CD4-positive, alpha-beta T cell treated with Interleukin-12 subunit alpha and Interleukin-12 subunit beta, for 1 hour (primary cell): ENCODE results near the gene CDC42SE1.
"Not testable (repeated sequence)": the region's sequence is repeated elsewhere in the genome, so short reads cannot be mapped to it uniquely, and the experiment has no call there.

Experiments
- DNase-seq: peaks from one replicate; pipeline ENCODE4 v3.0.0-alpha.2; 2020

Gene CDC42SE1, protein sequence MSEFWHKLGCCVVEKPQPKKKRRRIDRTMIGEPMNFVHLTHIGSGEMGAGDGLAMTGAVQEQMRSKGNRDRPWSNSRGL

DNA sequence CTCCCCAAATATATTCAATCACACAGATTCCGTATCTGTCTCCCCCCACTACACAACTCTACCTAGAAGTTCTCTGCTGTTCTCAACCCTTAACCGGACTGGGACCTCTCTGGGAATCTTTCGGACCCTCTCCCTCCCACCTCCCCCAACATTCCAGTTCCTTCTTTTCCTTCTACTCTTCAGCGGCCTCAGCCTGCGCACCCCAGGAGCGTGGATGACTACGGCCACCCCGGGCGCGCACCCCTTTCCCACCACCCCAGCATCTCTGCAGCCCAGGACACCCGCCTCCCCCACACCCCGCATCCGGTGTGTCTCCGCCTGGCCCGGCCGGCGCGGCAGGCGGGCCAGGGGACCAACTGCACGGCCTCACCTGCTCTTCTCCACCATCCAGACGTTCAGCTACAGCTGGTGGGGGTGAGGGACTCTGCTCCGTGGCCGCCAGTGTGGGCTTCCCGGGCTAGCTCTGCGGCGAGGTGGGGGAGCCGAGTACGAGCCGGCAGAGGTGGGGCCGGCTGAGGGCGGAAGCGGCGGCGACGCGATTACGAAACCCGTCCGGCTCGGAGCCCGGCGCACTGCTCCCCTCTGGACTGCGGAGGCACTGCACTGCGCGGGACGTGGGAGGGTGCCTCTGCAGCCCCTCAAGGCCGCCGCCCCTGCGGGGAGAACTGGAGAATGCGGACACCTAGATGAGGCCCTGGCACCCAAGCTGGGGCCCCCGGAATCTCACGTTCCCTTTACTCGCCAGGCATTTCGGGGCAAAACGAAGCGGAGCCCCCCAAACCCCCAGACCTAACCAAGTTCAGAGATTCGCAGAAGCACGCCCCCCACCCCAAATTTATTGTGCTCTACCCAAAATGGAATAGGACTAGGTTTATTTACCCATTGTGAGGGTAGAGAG lies at the start of gene CDC42SE1:
TSS of gene CDC42SE1 (minus strand) at position 514 of the 898 bp plus-strand sequence. CDS start 3,892 bp downstream, outside the sequence.
- peak; percentile 89 for DNase-seq

DNA sequence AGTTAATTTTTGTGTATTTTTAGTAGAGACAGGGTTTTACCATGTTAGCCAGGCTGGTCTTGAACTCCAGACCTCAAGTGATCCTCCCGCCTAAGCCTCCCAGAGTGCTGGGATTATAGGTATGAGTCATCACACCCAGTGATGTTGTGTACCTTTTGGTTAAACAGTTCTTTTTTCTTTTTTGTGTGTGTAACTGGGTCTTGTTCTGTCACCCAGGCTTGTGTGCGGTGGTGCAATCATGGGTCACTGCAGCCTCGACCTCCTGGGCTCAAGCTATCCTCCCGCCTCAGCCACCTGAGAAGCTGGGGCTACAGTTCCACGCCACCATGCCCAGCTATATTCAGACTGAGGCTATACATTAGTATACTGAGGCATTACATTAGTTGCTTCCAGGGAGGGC lies 48.9 kb upstream of the CDC42SE1 start:
- no peak for DNase-seq

DNA sequence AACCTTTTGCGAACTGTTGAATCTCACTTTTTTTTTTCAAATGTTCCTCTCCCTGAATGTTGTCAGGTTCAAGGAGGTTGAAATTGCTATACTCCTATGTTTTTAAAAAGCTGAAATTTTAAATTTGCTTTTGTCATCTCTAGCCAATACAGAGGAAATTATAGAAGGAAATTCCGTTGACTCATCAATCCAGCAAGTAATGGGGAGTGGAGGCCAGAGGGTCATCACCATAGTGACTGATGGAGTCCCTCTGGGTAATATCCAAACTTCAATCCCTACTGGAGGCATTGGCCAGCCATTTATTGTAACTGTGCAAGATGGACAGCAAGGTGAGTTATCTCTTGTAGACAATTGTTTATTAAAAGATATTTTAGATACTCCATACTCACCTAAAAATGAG lies 47.5 kb upstream of the CDC42SE1 start:
- DNase-seq: no peak

DNA sequence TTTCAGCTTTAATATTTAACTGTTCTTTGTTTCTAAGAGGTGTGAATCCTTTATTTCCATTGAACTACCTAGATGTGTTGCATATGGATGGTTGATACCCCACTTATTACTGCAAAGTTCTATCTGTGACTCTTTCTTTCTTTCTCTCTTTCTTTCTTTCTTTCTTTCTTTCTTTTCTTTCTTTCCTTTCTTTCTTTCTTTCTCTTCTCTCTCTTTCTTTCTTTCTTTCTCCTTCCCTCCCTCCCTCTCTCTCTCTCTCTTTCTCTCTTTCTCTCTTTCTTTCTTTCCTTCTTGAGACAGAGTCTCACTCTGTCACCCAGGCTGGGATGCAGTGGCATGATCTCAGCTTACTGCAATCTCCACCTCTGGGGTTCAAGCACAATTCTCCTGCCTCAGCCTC lies 45.2 kb upstream of the CDC42SE1 start:
- DNase-seq: no peak

DNA sequence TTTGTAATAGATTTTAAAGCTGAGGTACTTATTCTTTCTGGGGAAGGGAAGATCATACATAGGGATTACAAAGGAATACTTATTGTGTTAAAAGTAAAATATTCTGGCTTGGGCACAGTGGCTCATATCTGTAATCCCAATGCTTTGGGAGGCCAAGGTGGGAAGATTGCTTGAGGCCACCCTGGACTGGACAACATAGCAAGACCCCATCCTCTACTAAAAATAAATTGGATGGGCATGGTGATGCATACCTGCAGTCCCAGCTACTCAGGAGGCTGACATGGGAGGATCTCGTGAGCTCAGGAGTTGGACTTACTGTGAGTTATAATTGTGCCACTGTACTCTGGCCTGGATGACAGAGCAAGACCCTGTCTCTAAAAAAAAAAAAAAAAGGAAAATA lies 38.7 kb upstream of the CDC42SE1 start:
- DNase-seq: no peak

DNA sequence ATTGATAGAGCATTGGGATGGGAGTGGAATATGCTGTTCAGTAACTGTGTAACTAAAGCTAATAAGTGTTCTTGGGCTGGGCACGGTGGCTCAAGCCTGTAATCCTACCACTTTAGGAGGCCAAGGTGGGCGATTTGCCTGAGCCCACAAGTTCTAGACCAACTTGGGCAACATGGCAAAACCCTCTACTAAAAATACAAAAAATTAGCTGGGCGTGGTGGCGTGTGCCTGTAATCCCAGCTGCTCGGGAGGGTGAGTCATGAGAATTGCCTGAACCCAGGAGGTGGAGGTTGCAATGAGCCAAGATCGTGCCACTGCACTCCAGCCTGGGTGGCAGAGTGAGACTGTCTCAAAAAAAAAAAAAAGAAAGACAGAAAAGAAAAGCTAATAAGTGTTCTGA lies 38.0 kb upstream of the CDC42SE1 start:
- not testable (repeated sequence) for DNase-seq

DNA sequence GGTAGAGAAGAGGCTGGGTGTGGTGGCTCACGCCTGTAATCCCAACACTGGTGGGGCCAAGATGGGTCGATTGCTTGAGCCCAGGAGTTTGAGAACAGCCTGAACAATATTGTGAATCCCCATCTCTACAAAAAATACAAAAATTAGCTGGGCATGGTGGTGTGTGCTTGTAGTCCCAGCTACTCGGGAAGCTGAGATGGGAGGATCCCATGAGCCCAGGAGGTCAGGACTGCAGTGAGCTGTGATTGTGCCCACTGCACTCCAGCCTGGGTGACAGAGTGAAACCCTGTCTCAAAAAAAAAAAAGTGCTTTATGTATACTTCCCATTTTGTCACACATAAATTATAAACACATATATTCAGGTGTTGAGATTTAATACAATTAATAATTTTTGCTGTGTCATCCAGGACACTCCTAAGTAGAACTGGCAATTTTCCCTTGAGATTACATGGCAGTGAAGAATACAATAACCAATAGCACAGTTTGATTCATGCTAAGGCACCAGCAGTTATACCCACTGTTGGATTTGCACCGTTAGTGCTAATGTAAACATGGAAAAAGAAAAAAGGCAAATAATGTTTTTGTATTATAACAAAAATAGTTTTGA lies 26.6 kb upstream of the CDC42SE1 start:
- DNase-seq: no peak

DNA sequence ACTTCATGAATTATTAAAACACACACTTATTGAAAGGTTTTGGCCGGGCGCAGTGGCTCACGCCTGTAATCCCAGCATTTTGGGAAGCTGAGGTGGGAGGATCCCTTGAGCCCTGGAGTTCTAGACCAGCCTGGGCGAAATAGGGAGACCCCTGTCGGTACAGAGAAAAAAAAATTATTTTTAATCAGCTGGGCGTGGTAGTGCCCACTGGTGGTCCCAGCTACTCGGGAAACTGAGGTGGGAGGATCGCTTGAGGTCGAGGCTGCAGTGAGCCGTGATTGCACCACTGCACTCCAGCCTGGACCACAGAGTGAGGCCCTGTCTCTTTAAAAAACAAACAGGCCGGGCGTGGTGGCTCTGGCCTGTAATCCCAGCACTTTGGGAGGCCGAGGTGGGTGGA lies 12.8 kb upstream of the CDC42SE1 start:
- DNase-seq: no peak

DNA sequence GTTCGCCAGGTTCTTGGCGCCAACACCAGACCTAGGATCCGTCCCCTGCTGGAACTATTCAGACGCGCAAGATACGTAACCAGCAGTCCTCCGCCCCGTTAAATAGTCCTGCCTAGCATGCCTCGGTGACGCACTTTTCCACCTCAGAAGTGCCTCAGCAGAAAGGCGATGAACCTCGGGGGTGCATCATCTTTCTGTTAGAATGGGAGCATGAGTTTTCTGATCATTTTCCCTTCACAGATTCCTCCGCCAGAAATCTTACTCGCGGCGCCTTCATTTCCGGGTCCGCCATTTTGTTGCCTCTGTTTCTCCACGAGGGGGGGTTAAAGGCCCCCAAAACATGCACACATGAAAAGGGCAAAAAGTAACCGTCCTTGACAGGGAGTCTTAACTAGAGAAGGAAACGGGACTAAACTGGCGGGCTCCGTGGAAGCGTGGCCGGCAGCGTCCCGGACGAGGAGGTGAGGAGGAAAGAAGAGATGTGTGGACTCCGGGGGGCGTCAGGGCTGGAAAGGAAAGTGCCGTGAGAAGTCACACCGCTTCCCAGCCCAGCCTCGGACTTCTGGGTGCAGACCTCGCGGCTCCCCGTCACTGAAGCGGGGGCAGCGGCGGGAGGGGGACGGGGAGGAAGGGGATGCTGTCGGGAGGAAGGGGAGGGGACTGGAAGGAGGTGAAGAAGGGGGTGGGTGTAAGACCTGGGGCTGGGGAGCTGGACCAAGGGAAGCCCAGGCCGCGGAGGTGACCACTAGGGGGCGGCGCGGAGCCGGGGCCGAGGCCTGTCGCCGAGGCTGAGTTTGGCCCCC lies 11.3 kb upstream of the CDC42SE1 start, which contains the start of gene GABPB2:
TSS of gene GABPB2 (plus strand) at position 288 of the 803 bp plus-strand sequence. CDS start 17,429 bp downstream, outside the sequence.
- peak; percentile 89 for DNase-seq

DNA sequence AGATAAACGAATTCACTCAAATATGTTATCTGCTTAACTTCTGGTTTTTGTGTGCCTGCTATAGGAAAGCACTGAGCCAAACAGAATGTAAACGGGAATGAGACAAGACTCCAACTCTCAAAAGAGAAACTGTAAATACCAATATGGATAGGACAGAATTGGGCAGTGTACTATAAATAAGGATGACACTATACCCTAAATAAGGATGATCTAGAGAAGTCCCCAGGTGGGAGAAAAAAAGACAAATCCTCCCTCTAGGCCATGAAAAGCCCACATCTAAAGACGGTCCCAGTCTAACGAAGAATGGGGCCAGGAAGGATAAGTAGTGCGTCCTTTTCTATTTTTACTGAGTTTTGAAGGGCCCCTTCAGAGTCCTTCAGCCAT lies 9.7 kb upstream of the CDC42SE1 start:
- no peak for DNase-seq

DNA sequence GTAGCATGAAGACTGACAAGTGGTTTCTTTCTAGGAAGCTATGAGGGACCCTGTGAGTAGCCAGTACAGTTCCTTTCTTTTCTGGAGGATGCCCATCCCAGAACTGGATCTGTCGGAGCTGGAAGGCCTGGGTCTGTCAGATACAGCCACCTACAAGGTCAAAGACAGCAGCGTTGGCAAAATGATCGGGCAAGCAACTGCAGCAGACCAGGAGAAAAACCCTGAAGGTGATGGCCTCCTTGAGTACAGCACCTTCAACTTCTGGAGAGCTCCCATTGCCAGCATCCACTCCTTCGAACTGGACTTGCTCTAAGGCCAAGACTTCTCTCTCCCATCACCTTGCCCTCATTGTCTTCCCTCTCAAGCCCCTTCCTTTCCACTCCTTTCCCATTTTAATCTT lies 7.8 kb upstream of the CDC42SE1 start:
- no peak for DNase-seq

DNA sequence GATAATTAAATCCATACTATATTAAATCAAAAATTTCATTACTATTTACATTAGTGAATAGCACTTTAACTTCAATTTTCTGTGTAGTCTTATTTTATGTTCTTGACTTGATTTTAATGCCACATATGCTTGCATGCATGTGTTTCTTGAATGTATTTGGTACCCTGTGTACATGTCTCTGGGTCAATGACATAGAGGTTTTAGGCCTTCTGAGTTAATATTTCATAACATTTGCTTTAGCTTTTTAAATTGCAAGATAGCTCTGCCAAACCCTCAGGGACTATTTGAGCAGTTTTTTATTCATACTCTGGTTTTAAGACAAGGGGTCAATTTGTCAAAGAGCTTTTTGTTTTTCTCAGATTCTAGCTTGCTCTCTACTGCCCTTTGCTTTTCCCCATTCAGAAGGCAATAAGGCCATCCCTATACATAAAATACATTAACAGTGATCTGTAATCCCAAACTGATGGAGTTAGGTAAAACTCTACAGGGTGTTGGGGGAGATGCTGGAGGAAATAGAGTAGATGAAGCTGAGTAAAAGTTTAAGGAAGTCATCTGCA lies 5.7 kb upstream of the CDC42SE1 start:
- no peak for DNase-seq

DNA sequence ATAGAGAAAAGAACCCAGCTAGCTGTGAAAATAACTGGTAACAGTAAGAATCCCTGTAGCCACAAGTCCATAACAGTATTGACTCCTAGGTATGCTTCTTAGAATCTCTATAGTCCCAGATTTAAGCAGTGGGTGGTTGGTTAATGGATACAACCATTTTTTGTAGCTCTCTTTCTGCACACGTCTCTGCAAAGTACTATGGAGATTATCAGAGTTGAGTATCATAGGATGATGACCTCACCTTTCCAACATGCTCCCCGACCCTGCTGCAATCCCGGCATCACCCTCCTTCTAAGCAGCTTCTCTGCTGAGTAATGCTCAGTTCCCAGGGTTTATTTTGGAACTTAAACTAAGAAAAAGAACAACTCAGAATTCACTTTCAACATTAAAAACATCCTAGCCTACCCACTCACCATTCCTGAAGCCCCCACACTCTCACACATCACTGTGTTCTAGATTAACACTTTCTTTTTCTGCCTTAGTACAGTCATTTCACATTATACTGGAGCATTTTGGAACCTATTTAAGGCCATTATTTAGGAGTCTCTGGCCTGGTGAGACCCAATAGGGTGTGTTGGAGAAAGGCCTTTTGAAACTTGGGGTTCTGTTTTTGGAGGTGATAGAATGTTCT lies 3.4 kb upstream of the CDC42SE1 start:
- no peak for DNase-seq

DNA sequence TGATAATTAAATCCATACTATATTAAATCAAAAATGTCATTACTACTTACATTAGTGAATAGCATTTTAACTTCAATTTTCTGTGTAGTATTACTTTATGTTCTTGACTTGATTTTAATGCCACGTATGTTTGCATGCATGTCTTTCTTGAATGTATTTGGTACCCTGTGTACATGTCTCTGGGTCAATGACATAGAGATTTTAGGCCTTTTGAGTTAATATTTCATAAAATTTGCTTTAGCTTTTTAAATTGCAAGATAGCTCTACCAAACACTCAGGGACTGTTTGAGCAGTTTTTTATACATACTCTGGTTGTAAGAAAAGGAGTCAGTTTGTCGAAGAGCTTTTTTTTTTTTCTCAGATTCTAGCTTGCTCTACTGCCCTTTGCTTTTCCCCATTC lies 2.3 kb upstream of the CDC42SE1 start:
- DNase-seq: no peak

DNA sequence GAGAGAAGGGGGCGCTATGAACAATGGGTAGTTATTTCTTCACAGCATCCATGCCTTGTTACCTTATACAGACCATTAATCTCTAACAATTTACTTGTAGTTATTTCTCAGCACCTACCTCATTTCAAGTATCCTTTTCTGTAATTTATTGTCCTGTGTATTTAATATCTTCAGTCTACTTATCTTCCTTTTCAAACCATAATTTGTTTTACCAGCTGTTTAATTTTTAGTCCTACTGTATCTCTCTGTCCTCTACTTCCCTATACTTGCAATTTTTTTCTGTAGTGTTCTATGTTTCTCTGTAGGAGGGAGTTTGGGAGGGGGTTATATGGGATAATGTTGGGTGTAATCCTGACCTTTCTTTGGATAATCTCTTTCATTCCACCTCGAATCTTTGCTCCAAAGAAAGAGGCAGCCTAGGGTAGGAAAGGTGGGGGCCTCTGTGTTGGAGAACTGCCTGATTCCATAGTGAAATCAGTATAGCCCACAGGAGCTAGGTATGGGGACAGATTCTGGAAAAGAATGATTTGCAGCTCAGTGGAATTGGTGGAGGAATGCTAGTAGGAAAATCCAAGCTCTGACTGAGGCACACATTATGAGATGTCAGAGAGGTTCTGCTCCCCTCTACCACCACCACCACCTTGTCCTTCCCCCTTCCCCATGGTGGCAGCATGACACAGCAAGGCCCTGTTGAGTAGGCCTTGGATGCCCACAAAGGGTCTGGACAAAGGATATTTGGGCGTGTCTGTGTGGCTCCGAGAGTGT lies 1.4 kb upstream of the CDC42SE1 start:
- no peak for DNase-seq

DNA sequence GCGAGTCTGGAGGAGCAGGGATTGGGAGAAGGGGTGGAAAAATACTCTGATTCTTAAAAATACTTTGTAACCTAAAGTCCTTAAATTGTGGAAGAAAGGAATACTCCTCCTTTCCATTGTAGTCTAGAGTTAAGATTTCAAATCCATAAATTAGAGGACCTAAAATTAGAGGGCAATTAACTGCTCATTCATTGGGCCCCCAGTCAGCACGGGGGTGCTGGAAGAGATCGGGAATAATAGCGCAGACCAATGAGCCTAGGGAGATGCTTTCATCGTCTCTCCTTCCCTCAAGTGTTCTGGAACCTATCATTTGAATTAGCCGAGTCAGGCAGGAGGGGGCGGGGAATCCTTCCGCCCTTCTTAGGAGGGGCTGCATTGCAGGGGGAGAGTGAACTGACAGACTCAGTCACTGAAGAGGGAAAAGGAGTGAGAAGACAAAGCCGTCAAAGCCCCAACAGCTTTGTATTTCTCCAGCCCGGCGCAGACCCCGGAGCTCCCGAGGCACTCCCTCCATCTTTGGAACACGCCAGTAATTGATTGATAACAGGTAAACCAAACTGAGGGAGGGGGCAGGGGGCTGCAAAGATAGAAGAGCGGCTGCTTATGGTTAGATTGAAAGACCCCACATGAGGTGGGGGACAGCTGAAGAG lies 710 bp upstream of the CDC42SE1 start, which contains the start of gene MLLT11:
TSS of gene MLLT11 (plus strand) at position 391 of the 650 bp plus-strand sequence. CDS start 6,828 bp downstream, outside the sequence.
- no peak for DNase-seq

DNA sequence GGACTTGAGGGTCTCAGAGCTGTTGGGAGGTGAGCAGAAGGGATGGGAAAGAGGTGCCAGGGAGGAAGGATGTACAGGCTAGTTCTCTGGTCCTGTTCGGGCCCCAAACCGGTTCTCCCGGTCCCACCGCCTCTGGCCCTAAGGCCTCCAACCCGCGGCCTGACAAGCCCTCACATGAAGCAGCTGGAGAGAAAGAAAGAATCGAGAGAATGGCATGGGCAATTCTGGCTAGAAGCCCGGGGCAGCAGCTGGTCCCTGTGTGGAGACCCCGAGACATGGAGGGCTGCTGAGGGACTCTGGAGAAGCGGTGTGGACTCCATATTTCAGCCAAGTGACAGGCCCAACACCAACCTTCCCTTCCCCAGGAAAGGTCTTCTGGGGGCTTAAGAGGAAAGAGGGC lies 730 bp downstream of the CDC42SE1 start:
- DNase-seq: no peak

DNA sequence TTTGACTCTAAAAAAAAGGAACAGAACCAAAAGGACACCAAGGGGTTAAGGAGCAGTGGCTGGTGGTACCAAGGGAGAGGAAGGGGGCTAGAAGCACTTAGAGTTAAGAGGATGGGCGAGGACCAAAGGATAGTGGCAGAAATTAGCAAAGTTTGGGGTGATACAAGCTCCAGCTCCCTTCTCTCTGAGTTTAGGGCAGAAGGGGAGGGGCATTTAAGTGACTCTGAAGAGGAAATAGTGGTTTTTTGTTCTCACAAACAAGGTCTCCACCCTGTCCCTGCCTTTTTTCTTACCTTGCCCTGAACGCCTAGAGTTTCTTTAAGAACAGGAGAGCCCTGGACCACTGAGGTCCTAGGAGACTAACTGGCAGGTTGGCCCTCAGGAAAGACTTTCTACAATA lies 3.3 kb downstream of the CDC42SE1 start:
- peak; percentile 77 for DNase-seq

DNA sequence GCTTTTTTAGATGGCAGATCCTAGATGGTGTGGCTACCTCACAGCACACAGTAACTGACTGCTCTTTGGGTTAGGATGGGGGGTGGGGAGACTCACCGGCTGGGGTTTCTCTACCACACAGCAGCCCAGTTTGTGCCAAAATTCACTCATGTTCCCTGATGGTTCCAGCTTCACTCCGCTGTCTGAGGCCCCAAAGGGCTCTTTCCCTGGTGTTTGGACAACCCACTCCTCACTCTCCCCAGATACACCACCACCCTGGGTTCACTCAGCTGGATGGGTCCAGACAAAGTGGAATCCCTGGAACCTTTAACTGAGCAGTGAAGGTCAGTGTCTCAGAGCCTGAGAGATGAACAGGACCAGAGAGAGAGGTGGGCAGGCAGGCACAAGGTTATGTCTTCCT lies 3.8 kb downstream of the CDC42SE1 start:
- DNase-seq: no peak

DNA sequence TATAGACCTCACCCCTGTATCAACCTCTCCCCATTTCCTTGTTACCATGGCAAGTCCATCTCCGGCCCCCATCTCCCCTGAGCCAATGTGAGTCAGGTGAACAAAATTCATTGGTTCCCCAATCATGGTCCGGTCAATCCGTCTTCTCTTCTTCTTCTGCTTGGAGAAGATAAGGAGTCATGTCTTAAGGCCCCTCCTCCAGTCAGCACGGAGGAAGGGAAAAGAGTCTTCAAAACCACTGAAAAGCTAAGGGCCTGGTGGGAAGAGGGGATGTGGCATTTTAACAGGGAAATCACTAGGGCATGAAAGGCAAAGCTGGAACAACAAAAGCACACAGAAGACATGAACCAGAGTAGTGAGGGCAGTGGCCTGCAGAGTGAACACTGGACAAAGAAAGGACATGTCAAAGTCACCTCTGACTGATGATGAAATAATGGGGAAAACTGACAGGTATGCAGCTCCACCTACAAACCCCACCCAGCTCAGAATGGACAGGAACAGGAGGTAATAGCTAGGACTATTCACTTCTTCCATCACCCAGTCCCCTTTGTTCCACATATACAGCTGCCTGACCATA lies 4.4 kb downstream of the CDC42SE1 start:
- DNase-seq: no peak
